ENCODE measurements around the gene ZBED4. TPM values are rescaled to one million over a fixed set of nuclear protein-coding genes. Genes with fewer than 3 reads are reported as not detected.
"Not testable (repeated sequence)": the region's sequence is repeated elsewhere in the genome, so short reads cannot be mapped to it uniquely, and the experiment has no call there.

The ZBED4 gene
- total RNA-seq, 1 donor from 2014 or later, result 11.4 TPM

DNA sequence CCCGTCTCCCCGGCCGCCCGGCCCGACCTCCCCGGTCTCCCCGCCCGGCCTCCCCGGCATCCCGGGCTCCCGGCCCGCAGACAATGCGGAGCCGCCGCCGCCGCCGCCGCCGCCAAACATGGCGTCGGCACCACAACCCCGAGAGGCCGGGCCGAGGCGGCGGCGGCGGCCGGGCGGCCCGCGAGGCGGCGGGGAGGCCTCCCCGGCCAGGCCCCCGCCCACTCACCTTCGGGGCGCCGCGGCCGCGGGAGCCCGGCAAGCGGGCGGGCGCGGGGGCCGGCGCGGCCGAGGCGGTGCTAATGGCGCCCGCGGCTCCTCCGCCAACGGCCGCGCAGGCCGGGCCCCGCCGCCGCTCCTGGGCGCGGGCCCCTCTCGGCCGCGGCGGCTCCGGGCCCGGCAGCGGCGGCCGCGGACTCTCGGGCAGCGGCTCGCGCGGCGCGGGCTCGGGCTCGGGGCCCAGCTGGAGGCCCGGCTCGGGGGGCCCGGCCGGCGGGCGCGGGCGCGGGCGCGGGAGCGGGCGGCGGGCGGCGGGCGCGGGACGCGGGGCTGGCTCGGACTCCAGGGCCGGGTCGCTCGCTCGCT lies 26.3 kb upstream of the ZBED4 start:
- no peak for DNase-seq

DNA sequence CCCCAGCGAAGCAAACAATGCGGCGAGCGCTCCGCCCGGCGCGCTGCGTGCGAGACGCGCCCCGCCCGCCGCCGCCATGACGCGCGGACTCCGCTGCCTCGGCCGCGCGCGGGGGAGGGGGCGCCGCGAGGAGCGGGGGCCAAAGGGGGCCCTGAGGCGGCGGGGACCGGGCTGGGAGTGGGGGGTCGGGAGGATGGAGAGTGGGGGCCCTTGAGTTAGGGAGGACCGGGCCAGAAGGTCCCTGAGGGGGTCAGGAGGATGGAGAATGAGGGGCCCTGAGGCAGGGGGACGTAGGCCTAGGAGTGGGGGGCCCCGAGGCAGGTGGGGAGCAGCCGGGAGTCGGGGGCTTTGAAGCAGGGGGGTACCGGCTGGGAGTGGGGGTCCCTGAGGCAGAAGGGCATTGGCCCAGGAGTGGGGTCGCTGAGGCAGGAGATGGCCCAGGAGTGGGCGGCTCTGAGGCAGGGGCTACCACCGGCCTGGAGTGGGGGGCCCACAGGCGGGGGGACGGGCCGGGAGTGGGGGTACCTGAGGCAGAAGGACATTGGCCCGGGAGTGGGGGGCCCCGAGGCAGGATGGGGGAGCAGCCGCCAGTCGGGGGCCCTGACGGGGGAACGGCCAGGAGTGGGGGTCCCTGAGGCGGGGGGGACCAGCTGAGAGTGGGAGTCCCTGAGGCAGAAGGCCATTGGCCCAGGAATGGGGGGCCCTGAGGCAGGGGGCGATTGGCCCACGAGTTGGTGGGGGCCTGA lies 25.6 kb upstream of the ZBED4 start, which contains the start of gene BRD1:
Gene BRD1, minus strand, starts transcription at position 21 of the 746 bp plus-strand sequence. CDS start 3,556 bp downstream, outside the sequence.
- peak; percentile 81 for DNase-seq

DNA sequence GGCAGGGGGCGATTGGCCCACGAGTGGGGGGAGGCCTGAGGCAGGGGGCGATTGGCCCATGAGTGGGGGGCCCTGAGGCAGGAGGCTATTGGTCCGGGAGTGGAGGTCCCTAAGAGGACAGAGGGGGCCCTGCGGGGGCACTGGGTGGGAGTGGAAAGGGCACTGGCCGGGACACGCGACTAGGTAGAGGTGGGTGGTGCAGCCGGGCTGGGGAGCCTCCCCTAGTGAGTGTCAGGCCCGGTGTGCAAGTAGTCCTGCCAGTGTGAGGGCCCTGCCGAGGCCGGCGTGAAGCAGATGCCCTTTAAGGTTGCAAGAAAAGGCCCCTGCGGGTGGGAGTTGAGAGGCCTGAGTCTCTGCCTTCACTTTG lies 25.1 kb upstream of the ZBED4 start:
- DNase-seq, result no peak

DNA sequence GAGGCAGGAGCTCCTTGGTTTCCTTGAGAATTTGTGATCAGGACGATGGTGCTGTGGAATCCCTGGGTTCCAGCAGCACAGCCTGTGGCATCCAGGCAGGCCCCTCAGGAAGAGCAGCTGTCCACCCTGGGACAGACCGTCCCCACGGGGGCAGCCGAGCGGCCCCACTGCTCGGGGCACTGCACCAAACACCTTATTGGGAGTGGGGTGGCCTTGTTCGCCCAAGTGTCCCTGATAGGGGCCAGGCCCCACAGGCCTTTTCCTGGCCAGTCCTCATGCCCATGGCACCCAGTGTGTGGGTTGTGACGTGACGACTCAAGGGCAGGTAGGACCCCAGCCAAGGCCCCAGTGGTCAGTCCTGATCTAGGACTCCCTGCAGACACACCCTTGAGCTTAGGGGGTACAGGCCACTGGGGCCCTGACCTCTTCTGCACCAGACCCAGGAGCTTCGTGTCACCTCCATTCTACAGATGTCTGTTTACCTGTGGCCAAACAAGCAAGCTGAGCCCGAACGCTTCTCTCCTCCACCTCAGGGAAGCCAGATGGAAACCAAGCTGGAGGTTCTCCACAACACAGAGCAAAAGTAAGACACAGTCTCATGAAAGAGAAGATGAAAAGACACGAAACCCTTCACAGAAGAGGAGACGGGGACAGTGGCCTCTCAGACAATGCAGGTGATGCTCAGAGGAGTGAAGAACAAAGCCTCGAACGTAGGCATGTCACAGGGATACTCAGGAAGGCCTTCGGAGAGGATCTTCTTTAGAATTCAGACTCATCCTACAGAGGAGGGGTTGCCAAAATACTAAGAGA lies 24.4 kb upstream of the ZBED4 start:
- DNase-seq, result no peak

DNA sequence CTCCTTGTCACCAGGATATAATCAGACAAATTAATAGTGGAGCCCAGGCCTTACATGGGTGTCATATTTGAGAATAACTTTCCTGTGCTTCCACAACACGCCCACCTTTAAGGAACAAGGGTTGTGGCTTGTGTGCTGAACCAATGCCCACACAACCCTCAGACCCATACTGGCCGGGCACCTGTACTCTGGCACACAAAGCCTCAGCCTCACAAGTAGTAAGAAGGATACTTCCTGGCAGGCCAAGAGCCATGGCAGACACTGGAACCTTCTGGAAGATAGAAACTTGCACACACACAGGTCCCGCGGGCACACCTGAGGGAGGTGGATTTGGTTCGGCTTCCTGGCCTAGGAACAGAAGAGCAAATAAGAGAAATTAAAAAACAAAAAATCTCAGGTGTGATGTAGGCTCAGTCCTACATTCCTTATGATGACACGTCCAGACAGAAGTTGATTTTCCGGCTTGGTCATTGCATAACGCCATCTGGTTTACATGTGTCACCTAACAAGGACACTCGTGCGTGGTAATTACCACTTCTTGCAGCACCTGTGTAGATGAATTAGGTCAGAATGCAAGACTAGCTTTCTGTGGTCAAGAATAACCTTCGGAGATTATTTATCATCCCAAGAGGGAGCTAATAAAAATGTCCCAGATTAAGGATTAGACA lies 20.2 kb upstream of the ZBED4 start:
- DNase-seq, result no peak

DNA sequence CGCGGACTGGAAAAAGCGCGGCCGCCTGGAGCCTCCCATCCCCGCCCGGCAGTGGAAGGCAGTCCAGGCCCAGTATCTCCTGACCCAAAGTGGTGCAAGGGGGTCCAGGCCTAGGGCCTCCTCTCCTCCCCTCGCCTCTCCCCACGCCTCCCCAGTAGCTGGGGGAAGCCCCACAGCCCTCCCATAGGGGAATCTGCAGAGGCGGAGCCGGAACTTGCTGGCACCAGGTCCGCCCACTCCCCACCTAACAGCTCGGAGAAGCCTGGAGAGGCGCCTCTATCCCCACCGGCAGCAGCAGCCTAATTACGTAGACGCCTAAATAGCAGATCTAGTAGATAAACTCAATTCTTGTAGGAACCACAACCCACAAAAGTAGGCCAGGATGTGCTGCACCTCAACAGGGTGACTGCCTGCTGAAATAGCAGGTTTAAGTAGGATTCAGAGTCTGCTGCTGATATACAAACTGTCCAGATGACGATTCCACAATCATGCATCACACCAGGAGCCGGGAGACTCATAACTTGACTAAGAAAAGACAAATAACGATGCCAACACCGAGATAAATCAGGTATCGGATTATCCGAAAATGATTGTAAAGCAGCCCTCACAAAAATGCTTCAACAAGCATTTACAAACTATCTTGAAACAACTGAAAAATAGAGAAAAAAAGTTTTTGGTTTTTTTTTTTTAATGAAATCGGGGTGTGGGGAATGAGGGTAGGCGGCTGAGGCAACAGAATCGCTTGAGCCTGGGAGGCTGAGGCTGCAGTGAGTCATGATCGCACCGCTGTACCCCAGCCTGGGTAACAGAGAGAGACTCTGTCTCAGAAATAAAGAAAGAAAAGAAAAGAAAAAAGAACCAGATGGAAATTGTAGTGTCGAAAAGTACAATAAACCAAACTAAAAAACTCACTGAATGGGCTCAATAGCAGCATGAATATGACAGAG lies 14.6 kb upstream of the ZBED4 start:
- no peak for DNase-seq

DNA sequence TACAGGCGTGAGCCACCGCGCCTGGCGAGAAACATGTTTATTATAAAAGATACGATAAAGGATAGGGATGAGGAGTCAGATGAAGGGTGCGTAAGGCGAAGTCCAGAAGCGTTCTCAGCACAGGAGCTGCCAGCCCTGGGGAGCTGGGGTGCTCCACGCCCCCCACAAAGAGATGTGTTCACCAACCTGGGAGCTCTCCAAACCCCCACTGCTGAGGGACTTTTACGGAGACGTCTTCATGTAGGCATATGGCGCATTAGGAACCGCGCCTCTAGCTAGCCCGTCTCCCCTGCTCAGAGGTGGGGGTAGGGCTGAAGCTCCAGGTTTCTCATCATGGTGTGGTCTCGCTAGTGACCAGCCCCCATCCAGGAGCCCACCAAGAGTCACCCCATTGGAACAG lies 8.4 kb upstream of the ZBED4 start:
- no peak for DNase-seq

DNA sequence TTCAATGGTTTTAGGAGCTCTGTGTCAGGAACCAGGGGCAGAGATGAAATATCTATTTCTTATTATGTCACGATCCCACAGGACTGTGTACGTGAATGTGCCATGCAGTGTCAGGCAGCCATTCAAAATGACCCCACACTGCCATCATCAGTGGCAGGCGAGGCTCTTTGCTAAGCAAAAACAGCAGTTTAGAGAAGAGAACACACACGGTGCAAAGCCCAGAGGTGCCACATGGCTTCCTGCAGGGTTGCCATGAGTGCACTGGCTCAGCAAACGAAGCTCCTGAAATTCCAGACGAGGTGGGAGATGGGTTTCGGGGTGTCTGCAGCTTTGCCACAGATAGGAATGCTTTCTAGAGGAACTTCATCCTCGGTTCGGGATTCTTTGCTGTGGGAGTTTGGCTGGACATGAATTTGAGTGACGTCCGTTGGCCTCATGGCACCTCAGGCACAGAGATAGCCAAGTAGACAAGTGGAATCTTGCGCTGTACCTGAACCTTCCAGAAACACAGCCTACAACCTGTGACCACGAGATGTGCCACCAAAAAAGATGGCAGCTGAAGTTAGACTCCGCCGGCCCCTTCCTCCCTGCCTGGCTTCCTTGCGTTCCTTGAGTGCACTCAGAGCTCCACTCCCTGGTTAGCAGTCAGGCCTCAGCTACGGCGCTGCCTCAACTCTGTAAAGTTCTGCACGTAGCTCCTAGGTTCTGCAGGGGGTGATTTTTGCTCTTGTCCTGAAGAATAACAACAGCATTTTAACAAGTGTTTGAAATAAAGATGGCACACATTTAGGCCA lies 7.8 kb upstream of the ZBED4 start:
- no peak for DNase-seq

DNA sequence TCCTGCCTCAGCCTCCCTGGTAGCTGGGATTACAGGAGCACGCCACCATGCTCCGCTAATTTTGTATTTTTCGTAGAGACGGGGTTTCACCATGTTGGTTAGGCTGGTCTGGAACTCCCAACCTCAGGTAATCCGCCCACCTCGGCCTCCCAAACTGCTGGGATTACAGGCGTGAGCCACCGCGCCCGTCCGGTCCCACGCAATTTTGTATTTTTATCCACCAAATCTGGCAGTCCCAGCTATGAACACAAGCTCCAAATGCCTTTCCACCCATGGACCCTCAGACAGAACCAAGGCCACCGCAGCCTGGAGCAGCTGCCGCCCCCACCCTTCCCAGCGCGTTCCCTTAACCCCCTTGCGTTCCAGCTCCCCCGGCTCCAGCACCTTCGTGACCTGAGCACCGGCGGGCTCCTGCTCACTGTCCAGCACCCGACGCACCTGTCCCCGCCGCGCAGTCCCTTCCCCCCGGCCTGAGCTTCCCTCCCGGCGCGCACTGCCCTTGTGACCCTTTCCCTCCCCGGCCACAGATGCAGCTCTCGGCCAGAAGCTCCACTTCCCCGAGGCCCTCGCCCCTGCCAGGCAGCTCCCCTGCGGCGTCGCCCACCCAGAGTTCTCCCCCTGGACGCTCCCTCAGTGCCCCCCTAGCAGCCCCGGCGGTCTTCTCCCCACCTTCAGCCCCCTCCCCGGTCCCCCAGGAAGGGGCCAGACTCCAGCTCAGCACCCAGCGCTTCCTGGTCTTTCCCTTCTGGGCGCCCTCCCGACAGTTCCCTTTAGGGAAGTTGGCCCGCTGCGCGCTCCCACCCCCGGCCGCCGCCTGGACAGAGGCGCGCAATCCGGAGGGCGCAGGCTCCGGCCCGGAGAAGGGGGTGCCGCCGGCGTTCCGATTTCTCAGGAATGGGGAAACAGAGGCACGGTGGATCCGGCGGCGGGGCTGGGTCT lies 5.6 kb upstream of the ZBED4 start:
- peak; percentile 12 for DNase-seq

DNA sequence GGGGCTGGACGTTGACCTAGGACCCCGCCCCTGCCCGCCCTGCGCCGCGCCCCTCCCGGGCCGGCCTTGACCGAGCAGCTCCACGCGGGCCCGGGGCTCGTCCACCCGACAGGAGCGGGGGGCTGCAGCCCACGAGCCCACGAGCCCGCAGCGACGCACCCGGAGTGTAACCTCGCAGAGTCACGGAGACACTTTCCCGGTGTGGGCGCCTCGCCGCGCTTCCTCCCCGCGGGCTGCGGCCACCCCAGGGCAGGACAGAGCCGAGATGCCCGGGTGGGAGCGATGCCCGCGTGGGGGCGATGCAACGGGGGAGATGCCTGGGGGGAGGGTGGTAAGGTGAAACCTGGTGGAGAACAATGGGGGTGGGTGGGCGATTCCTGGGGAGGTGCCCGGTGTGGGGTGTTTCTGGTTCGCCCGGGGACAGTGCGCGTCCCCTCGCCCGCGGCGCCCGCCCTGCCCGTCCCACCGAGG lies 4.9 kb upstream of the ZBED4 start:
- no peak for DNase-seq

DNA sequence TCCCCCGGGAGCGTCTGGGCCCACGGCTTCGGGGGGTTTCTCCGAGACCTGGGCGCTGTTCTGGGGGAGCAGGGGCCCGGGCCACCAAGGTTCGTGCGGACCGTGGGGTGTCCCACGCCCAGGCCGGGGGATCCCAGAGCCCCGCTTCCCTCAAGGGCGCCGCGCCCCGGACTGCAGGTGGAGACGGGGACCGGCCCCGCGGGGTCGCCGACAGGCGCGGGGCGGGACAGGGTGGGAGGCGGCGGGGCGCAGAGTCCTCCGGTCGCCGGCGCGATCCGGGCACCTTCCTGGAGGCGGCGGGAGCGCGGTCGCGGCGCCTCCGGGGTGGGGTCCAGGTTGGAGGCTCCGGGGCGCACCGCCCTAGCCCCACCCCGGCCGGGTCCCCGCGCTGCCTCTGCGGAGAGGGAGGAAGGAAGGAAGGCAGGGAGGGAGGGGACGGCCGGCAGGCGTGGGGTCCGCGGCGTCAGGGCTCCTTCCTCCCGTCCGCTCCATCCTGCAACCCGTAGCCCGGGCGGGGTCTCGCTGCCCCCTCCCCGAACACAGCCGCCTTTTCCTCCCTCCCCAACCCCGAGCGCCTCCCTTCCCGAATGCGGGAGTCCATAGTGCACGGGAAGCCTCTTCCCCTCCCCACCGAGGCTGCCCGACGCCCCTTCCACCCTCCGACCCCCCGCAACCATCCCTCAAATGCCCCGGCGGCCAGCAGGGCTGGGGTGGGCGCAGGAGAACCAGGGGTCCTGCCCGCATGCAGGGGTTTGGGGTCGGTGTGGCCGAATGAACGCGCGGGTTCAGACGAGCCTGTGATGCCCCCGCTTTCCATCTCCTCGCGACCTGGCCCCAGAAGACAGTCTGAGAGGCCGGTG lies 4.3 kb upstream of the ZBED4 start:
- no peak for DNase-seq

DNA sequence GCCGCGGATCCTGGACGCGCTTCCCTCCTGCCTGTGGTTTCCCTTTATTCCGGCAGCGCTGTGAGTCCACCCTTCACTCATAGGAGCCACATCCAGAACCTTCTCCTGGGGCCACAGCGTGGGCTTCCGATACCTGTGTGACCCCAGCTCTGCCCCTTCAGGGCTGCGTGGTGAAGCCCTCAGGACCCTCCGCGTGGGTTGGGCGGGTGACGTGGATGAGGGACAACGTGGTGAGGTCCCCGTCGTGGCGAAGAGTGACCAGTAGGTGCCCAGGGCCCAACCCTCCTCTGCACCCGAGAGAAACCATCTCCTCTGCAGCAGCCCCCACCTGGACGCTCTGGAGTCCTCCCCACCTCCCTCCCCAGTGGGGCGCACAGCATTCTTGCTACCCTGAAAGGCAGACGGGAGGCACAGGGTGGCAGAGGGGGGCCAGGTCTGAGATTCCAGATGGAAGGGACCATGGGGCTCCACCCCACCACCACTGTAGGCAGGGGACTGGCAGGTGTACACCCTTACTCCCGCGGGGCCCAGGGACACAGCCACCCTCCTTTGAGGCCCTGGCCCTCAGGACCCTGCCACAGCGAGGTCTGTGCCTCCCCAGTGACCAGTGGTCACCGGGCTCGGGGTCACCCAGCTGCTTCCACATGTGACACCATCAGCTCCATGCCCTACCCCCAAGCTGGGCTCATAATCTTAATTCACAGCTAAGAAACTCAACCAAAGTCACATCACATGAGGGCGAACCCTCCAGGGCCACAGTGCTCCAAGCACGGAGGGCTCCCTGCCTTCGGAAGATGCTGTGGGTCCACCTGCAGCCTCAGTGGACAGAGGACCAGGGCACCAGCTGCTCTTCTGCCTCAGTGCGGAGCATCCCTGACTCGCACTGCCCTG lies 3.4 kb upstream of the ZBED4 start:
- DNase-seq, result no peak

DNA sequence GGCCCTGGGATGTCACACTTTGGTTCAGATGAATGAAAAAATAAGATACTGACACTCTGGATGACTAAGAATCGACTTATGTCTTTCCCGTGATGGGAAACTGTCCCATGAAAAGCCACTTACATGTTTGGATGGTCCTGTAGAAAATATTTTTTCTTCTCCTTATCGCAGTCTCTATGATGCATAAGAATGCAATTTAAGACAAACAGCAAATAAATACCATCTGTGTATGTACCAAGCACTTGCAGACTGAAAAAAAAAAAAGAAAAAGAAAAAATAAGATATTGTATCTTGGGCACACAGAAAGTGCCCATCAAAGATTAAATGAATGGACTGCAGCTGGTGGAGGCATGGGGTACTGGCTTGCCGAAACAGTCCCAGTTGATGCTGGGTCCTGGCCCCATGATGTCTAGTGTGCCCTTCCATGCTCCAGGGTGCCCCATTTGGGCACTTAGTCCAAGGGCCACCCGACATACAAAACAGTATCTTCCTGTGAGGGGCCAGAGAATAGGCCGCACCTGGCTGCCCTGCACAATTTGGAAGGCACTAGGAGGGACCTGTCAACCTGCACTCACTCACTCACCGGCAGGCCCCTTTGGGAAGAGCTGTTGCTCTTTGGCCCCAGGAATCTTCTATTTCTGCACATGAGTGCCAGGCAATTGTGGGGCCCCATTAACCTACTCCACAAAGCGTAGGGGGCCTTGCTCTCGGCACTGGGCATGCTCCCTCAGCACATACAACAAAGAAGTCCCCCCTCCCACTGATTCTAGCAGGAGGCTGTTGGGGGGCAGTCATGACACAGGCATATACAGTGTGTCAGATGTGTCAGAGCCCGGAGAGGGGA lies 2.5 kb upstream of the ZBED4 start:
- DNase-seq, result no peak

DNA sequence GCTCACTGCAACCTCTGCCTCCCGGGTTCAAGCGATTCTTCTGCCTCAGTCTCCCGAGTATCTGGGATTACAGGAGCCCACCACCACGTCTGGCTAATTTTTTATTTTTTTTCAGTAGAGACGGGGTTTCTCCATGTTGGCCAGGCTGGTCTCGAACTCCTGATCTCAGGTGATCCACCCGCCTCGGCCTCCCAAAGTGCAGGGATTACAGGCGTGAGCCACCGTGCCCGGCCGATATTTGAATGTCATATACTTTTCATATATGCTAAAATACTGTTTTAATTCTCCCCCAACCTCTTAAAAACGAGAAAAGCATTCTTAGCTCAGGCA lies 1.1 kb upstream of the ZBED4 start:
- not testable (repeated sequence) for DNase-seq

DNA sequence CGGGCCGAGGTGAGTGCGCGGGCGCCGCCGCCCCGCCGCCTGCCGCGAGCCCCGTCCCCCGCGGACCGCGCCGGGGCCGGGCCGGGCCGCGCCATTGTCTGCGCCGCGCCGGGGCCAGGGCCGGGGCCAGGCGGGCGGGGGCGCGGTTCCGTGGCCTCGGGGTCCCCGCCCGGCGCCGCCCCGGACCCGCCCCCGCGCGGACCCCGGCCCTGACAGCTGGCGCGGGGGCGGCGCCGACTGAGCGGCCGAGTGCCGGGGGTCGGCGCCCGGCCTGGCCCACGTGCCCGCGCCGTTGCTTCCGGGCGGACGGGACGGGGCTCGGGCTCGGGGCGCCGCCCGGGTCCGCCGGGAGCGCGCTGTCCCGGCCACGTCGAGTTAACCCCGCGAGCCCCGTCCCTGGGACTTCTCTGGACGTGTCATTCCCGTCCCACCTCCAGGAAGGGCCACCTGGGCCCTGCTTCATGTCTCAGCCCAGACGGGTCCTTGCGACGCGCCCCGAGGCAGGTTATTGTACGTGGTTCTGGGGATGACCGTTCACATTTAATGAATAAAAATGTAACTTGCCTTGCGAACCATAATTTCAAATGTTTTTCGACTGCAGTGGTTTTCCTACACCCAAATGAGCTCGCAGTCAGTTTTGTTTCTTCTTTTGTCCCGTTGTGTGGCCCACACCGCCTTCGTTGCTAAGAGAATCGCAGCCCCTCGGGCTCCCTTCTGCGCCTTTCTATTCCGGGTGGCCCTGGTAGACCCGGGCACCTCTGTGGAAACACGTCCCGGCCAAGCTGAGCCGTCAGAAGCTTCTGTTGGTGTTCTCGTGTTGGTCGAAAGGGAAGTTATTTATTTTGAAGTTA lies 562 bp downstream of the ZBED4 start:
- DNase-seq, result peak; percentile 60

Measured in tongue (tissue), 2 donors.